Keratinocyte (primary cell): ENCODE measurements around the gene C1orf35. TPM values are rescaled to one million over a fixed set of nuclear protein-coding genes. Genes with fewer than 3 reads are reported as not detected.

Source experiments
- DNase-seq: peaks from one replicate; pipeline ENCODE4 v3.0.0-alpha.2; 2011; ENCODE audit warnings: low read depth, missing footprints, low spot score
- FAIRE-seq: peaks from 2 replicates; lab custom pipeline; 2011; peaks lifted over from hg19 to GRCh38; lab: Jason Lieb, UNC
- H2AFZ ChIP-seq: 2 replicates; pipeline ENCODE4 v1.6.0; 2012; ENCODE audit warnings: low read length, control low read depth, inconsistent platforms; ENCODE audit not compliant: control insufficient read depth
- H3K27ac ChIP-seq: 2 replicates; pipeline ENCODE4 v1.5.1; 2011; ENCODE audit warnings: low read length; ENCODE audit not compliant: control insufficient read depth, insufficient read depth
- H3K27me3 ChIP-seq: 3 replicates; pipeline ENCODE4 v1.6.0; 2011; ENCODE audit warnings: low read length; ENCODE audit not compliant: control insufficient read depth, insufficient read depth; ENCODE audit errors: extremely low read depth
- H3K36me3 ChIP-seq, 2 experiments: 2 replicates in 1 of 2; 3 replicates in 1 of 2; pipeline ENCODE4 v1.5.1; 2011; ENCODE audit warnings: low read length in 2 of 2, mild to moderate bottlenecking in 1 of 2; ENCODE audit not compliant: control insufficient read depth in 2 of 2, insufficient read depth in 2 of 2; ENCODE audit errors: extremely low read depth in 1 of 2
- H3K4me1 ChIP-seq: 3 replicates; pipeline ENCODE4 v1.5.1; 2011; ENCODE audit warnings: low read length; ENCODE audit not compliant: control insufficient read depth, insufficient read depth; ENCODE audit errors: extremely low read depth
- H3K4me2 ChIP-seq: 3 replicates; pipeline ENCODE4 v1.6.0; 2011; ENCODE audit warnings: low read depth, low read length; ENCODE audit not compliant: control insufficient read depth, insufficient read depth; ENCODE audit errors: extremely low read depth
- H3K4me3 ChIP-seq, 3 experiments: fragments of 200-600 bp in 1 of 3; sonication (generic) in 1 of 3; 2 replicates in 2 of 3; 3 replicates in 1 of 3; pipeline ENCODE4 v1.5.1; 2011 to 2016; ENCODE audit warnings: low read length in 3 of 3, mild to moderate bottlenecking in 3 of 3, control low read depth in 2 of 3, inconsistent platforms in 1 of 3, low read depth in 1 of 3, mixed read lengths in 1 of 3, mixed run types in 1 of 3, moderate library complexity in 1 of 3; ENCODE audit not compliant: control insufficient read depth in 2 of 3, insufficient read depth in 2 of 3; ENCODE audit errors: extremely low read depth in 1 of 3
- H3K79me2 ChIP-seq: 2 replicates; pipeline ENCODE4 v1.6.0; 2012; ENCODE audit warnings: low read length; ENCODE audit not compliant: control insufficient read depth, insufficient read depth
- H3K9ac ChIP-seq: 3 replicates; pipeline ENCODE4 v1.6.0; 2011; ENCODE audit warnings: low read length; ENCODE audit not compliant: control insufficient read depth, insufficient read depth; ENCODE audit errors: extremely low read depth
- H3K9me1 ChIP-seq: 3 replicates; pipeline ENCODE4 v1.6.0; 2011; ENCODE audit warnings: low read length; ENCODE audit not compliant: control insufficient read depth, insufficient read depth; ENCODE audit errors: extremely low read depth
- H3K9me3 ChIP-seq: 2 replicates; pipeline ENCODE4 v1.5.1; 2012; ENCODE audit warnings: low read depth, low read length; ENCODE audit not compliant: control insufficient read depth
- H4K20me1 ChIP-seq: 3 replicates; pipeline ENCODE4 v1.6.0; 2011; ENCODE audit warnings: low read length; ENCODE audit not compliant: control insufficient read depth, insufficient read depth; ENCODE audit errors: extremely low read depth
- CTCF ChIP-seq, 3 experiments: IDR thresholded peaks in 1 of 3; conservative IDR thresholded peaks in 1 of 3; optimal IDR thresholded peaks in 1 of 3; 2 replicates in 2 of 3; 3 replicates in 1 of 3; pipeline versions ENCODE3 to v1.5.1; 2011; ENCODE audit warnings: low read length in 3 of 3, mild to moderate bottlenecking in 3 of 3, moderate library complexity in 2 of 3, control low read depth in 1 of 3, inconsistent platforms in 1 of 3; ENCODE audit not compliant: insufficient read depth in 2 of 3; ENCODE audit errors: extremely low read depth in 1 of 3
- EZH2 ChIP-seq: IDR thresholded peaks from one replicate; pipeline ENCODE4 v1.6.1; 2012; ENCODE audit warnings: inconsistent platforms, mild to moderate bottlenecking, low read length, moderate library complexity
- dilution Hi-C: fragments of 300-500 bp; cut with MboI; formaldehyde crosslinking; loops from one replicate; pipeline ENCODE4 v1.7.0; 2020; ENCODE audit warnings: low sequenced_read_pairs; ENCODE audit not compliant: extremely low pct_ligation_motif_present
- polyA plus RNA-seq, 5 experiments: library from polyadenylated mRNA; depleted of rRNA in 3 of 5; stranded (reverse) in 3 of 5; stranded (forward) in 1 of 5; unstranded in 1 of 5; fragments of >200 nt; gene quantifications; 1 replicate in 1 of 5; 2 replicates in 3 of 5; 3 replicates in 1 of 5; pipeline versions ENCODE4 v1.2.1 to v1.2.3, GENCODE V29; 2011 to 2012; ENCODE audit warnings: missing spikeins in 2 of 5, low read depth in 1 of 5, low replicate concordance in 1 of 5

The C1orf35 gene
- polyA plus RNA-seq, 1 donor (not counting 4 experiments of a cell fraction or from before 2014, with no cell fraction given), result 8.2 TPM

- peak overlapping the region; percentile 85 for H3K4me2 ChIP-seq
These were observed 19.9 kb downstream of the C1orf35 start for GRCh38 chr1:228082918-228083870.

GRCh38 chr1:228082214-228082917 lies 20.8 kb downstream of the C1orf35 start, which contains the start of gene ARF1:
Gene ARF1 (plus strand): TSS chr1:228082708. CDS start chr1:228097115, 14,407 bp downstream.
- peak within 1 kb of the TSS; percentile 62 for H2AFZ ChIP-seq

More at GRCh38 chr1:228082918-228083870, 19.9 kb downstream of the C1orf35 start:
- Histone ChIP-seq H3K27ac (peak overlapping the region; percentile 88), H3K27me3 (no peaks in the 10 kb centered on the region), H3K9me3 (no peaks in the 10 kb centered on the region), H3K79me2 (peaks cover 77% of the 10 kb centered on the region), H3K4me1 (peaks cover 42% of the 10 kb centered on the region), H3K9me1 (peaks cover 12% of the 10 kb centered on the region), H3K36me3 (peaks cover 0 to 17% of the 10 kb centered on the region in 2 experiments), H2AFZ (no peak overlapping the region), H4K20me1 (peaks cover 41% of the 10 kb centered on the region), H3K9ac (peak overlapping the region; percentile 95), H3K4me3 (peak overlapping the region; percentile 60 to 97 (median 84))
- dilution Hi-C loops, result no loop called here
- TF ChIP-seq CTCF (optimal IDR thresholded peaks at IDR 0.05 in 1 of 3, IDR thresholded peaks at IDR 0.05 in 1 of 3, conservative IDR thresholded peaks at IDR 0.05 in 1 of 3; ENCODE audit: extremely low read depth in 1 of 3, insufficient read depth in 2 of 3, low read length in 3 of 3), result no peak
- TF ChIP-seq EZH2, result no peak
- no peak for FAIRE-seq
- DNase-seq, result no peak

More at GRCh38 chr1:228082214-228082917, 20.8 kb downstream of the C1orf35 start, which contains the start of gene ARF1:
- Histone ChIP-seq H3K4me1 (peaks cover 34% of the 10 kb centered on the region), H3K9me3 (no peaks in the 10 kb centered on the region), H3K27ac (peak within 1 kb of the TSS; percentile 88), H3K27me3 (no peaks in the 10 kb centered on the region), H3K4me3 (peak within 1 kb of the TSS; percentile 81 to 97 (median 84)), H3K36me3 (peaks cover 0 to 17% of the 10 kb centered on the region in 2 experiments), H3K79me2 (peaks cover 69% of the 10 kb centered on the region), H4K20me1 (peaks cover 36% of the 10 kb centered on the region), H3K4me2 (peak within 1 kb of the TSS; percentile 91), H3K9ac (peak within 1 kb of the TSS; percentile 95), H3K9me1 (peaks cover 10% of the 10 kb centered on the region)
- dilution Hi-C loops, result no loop called here
- FAIRE-seq (no peak), DNase-seq (peak; percentile 77)
- no peak for TF ChIP-seq EZH2
- peak in 1 of 3 experiments; percentile 12 for TF ChIP-seq CTCF (optimal IDR thresholded peaks at IDR 0.05 in 1 of 3, IDR thresholded peaks at IDR 0.05 in 1 of 3, conservative IDR thresholded peaks at IDR 0.05 in 1 of 3; ENCODE audit: extremely low read depth in 1 of 3, insufficient read depth in 2 of 3, low read length in 3 of 3)
